ENCODE data around the gene BCKDK.

GRCh38 chr16:31157136-31157535 is 49.0 kb downstream of the BCKDK start:
- TF ChIP-seq CTCF (IDR thresholded peaks at IDR 0.05): no peak
- TF ChIP-seq POLR2A (IDR thresholded peaks at IDR 0.05): no peak

Data from breast epithelium (tissue), 3 donors.